Keratinocyte (primary cell): ENCODE data around the gene UBAC2.

ENCODE experiments used
- CTCF ChIP-seq, 3 experiments: IDR thresholded peaks in 1 of 3; conservative IDR thresholded peaks in 1 of 3; optimal IDR thresholded peaks in 1 of 3; 2 replicates in 2 of 3; 3 replicates in 1 of 3; pipeline versions ENCODE3 to v1.5.1; 2011; ENCODE audit warnings: low read length in 3 of 3, mild to moderate bottlenecking in 3 of 3, moderate library complexity in 2 of 3, control low read depth in 1 of 3, inconsistent platforms in 1 of 3; ENCODE audit not compliant: insufficient read depth in 2 of 3; ENCODE audit errors: extremely low read depth in 1 of 3
- EZH2 ChIP-seq: IDR thresholded peaks from one replicate; pipeline ENCODE4 v1.6.1; 2012; ENCODE audit warnings: inconsistent platforms, mild to moderate bottlenecking, low read length, moderate library complexity

GRCh38 chr13:99172951-99173350 lies 27.7 kb upstream of the UBAC2 start:
- TF ChIP-seq EZH2 (no peak), CTCF (optimal IDR thresholded peaks at IDR 0.05 in 1 of 3, IDR thresholded peaks at IDR 0.05 in 1 of 3, conservative IDR thresholded peaks at IDR 0.05 in 1 of 3; ENCODE audit: extremely low read depth in 1 of 3, insufficient read depth in 2 of 3, low read length in 3 of 3) (no peak)
